Ovary (tissue), 9 donors: Measurements from ENCODE around the gene XPNPEP1. TPM values are rescaled to one million over a fixed set of nuclear protein-coding genes. Genes with fewer than 3 reads are reported as not detected.

Experiments
- DNase-seq, 5 donors: peaks; one replicate each; pipeline ENCODE4 v3.0.0-alpha.2; 2019 to 2020
- H3K27ac ChIP-seq, 2 donors: fragments of 200-600 bp; one replicate each; pipeline versions ENCODE4 v1.5.1 to v1.8.0; 2019 to 2022
- H3K27me3 ChIP-seq: fragments of 200-600 bp; one replicate; pipeline ENCODE4 v1.8.0; 2022
- H3K36me3 ChIP-seq: fragments of 200-600 bp; sonication (generic); one replicate; pipeline ENCODE4 v1.5.1; 2019
- H3K4me1 ChIP-seq: one replicate; pipeline ENCODE4 v1.8.1; 2013; ENCODE audit warnings: mild to moderate bottlenecking, moderate library complexity; ENCODE audit not compliant: insufficient read depth
- H3K4me3 ChIP-seq: fragments of 200-600 bp; sonication (generic); one replicate; pipeline ENCODE4 v1.5.1; 2017
- H3K9me3 ChIP-seq, 2 donors: fragments of 200-600 bp in 1 of 2; sonication (generic) in 1 of 2; one replicate each; pipeline versions ENCODE4 v1.5.1 to v1.8.1; 2013 to 2019; ENCODE audit warnings: mild to moderate bottlenecking in 1 of 2, moderate library complexity in 1 of 2
- EP300 ChIP-seq: sonication (generic); formaldehyde crosslinking; IDR thresholded peaks from one replicate; pipeline ENCODE4 v1.6.1; 2017; ENCODE audit warnings: antibody characterized with exemption
- POLR2A ChIP-seq: fragments of 450-650 bp; IDR thresholded peaks from one replicate; pipeline ENCODE4 v1.6.1; 2017; ENCODE audit warnings: antibody characterized with exemption, mild to moderate bottlenecking, moderate library complexity
- WGBS, 3 donors: extraction: QIAGEN DNeasy Blood & Tissue Kit in 1 of 3; methylation state at CpG; one replicate each; pipeline versions ENCODE4 v1.1.5 to v1.1.7; 2013 to 2017; 5-methylcytosine and 5-hydroxymethylcytosine counted together
- intact Hi-C, 4 donors: fragments of 100-400 bp; cut with DNase I; formaldehyde crosslinking; loops; one replicate each; pipeline versions ENCODE4 v1.11.0 to v1.15.1; 2022 to 2023
- polyA plus RNA-seq, 2 donors: library from polyadenylated mRNA; stranded (reverse); fragments of 200-250 nt in 1 of 2; fragments of 350-450 nt in 1 of 2; fragmentation: Illumina TruSeq in 1 of 2; extraction: RNeasy Lipid Tissue Mini Kit (QIAGEN cat#74804) in 1 of 2; gene quantifications; one replicate each; pipeline ENCODE4 v1.2.3, GENCODE V29; 2013 to 2014
- total RNA-seq, 7 donors: library from RNA; depleted of rRNA in 2 of 7; stranded (reverse); fragments of >200 nt in 2 of 7; fragmentation: NEBNext Ultra II Directional in 3 of 7; extraction: Animal tissue kit (Norgen Biotek cat#: 25700) in 3 of 7; gene quantifications; one replicate each; pipeline versions ENCODE4 v1.1.0 to v1.2.4, GENCODE V29; 2016 to 2023
- TF ChIP-seq, protein P1 (sequence below), 3 donors: fragments of 450-650 bp in 2 of 3; fragments of 200-600 bp in 1 of 3; IDR thresholded peaks; one replicate each; pipeline versions ENCODE4 v1.5.1 to v1.8.0; 2016 to 2022; ENCODE audit warnings: antibody characterized with exemption in 3 of 3, mild to moderate bottlenecking in 1 of 3
- donor health status: DM: no; HTN: no; CAD: no; lungs with moderate emphysema.
- donor health status: DM: no; HTN: no; CAD: no.
- donor health status: Bipolar disorder and iron deficiency.
- donor health status: DM: yes; HTN: yes; CAD: no.
- donor health status: DM: no; HTN: no; CAD: no.
- donor health status: DM: yes; HTN: yes; CAD: no.

XPNPEP1 gene
- total and polyA plus RNA-seq, 9 donors = 27.2 to 70.7 (median 47.1) TPM

DNA sequence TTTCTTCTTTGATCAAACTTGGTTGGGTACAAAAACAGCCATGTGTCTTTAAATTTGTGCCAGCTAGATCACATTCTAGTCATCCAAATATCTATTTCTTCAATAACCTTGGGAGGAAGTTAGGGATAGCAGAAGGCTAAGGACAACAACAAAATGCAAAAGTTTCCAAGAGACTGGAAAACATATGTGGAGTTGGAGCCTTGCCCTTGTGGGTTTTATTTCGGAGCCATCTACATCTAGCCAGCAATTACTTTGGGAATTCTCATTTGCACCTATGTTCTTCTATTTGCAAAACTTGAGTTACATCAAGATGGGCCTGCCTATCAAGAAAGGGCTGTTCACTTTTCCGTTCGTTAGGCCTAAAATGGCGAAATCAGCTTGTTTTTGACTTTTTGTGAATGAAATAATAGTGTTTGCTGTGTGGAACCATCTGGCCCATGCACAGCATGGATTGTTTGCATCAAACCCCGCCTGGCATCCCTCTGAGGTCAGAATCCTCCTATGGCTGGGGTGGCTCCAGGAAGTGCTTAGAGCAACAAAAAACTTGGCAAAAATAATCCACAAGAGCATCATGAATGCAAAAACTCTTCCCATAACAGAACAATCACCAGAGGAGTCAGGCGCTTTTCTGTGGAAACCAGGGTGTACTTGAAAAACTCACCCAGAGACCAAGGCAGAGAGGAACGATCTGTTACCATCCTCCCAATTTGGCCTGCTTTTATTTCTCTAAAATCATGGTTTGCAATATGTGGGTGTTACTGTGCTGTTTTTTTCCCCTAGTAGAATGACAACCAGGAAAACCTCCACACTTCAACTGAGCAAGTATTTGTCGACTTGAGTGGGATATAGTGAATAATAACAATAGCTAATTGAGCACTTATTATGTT lies 36.2 kb upstream of the XPNPEP1 start:
- H3K4me3 ChIP-seq = no peak overlapping the region
- no peaks in the 10 kb centered on the region for H3K36me3 ChIP-seq
- no peaks in the 10 kb centered on the region for H3K9me3 ChIP-seq
- DNase-seq = no peak
- peaks cover 2% of the 10 kb centered on the region for H3K4me1 ChIP-seq
- peak overlapping the region in 1 of 2 donors; percentile 19 for H3K27ac ChIP-seq
- TF ChIP-seq, protein P1, sequence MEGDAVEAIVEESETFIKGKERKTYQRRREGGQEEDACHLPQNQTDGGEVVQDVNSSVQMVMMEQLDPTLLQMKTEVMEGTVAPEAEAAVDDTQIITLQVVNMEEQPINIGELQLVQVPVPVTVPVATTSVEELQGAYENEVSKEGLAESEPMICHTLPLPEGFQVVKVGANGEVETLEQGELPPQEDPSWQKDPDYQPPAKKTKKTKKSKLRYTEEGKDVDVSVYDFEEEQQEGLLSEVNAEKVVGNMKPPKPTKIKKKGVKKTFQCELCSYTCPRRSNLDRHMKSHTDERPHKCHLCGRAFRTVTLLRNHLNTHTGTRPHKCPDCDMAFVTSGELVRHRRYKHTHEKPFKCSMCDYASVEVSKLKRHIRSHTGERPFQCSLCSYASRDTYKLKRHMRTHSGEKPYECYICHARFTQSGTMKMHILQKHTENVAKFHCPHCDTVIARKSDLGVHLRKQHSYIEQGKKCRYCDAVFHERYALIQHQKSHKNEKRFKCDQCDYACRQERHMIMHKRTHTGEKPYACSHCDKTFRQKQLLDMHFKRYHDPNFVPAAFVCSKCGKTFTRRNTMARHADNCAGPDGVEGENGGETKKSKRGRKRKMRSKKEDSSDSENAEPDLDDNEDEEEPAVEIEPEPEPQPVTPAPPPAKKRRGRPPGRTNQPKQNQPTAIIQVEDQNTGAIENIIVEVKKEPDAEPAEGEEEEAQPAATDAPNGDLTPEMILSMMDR (IDR thresholded peaks at IDR 0.05) = no peak
- TF ChIP-seq POLR2A = no peak
- TF ChIP-seq EP300 = no peak
- no peaks in the 10 kb centered on the region for H3K27me3 ChIP-seq
- intact Hi-C loops = loop anchor here in 1 of 4 donors (5.0 kb wide), 1 partner anchor 1928 kb away; no protein-coding TSS in a partner anchor
- 52 to 74% (median 67%) methylated on average over 8 of the region's 8 CpGs for WGBS, 3 donors

DNA sequence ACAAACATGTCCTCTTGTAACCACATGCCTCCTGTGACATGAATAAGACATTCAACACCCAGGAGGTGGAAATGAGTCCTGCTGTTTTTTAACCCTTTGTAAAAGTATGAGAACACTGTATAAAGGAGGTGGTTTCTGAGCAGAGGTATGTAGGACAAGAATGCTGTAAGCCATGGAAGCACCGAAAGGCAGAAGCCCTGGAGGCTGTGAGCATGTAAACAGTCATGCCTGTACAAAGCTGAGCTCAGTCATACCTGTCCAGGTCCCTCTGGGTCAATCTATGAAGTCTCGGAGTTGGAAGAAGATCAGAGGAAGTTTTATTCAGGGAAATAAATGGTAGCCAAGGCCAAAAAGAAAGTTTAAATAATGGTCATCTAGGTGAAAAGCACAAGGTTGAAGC lies 34.7 kb upstream of the XPNPEP1 start:
- Histone ChIP-seq H3K36me3 (no peaks in the 10 kb centered on the region), H3K9me3 (no peaks in the 10 kb centered on the region), H3K27ac (peak overlapping the region in 1 of 2 donors; percentile 19), H3K4me3 (no peak overlapping the region), H3K4me1 (peaks cover 2% of the 10 kb centered on the region), H3K27me3 (no peaks in the 10 kb centered on the region)
- no peak for DNase-seq
- TF ChIP-seq POLR2A (no peak), EP300 (no peak)
- TF ChIP-seq, protein P1 (IDR thresholded peaks at IDR 0.05) = no peak
- WGBS, 3 donors = 89% methylated on average over 2 of the region's 2 CpGs
- intact Hi-C loops = no loop called here

DNA sequence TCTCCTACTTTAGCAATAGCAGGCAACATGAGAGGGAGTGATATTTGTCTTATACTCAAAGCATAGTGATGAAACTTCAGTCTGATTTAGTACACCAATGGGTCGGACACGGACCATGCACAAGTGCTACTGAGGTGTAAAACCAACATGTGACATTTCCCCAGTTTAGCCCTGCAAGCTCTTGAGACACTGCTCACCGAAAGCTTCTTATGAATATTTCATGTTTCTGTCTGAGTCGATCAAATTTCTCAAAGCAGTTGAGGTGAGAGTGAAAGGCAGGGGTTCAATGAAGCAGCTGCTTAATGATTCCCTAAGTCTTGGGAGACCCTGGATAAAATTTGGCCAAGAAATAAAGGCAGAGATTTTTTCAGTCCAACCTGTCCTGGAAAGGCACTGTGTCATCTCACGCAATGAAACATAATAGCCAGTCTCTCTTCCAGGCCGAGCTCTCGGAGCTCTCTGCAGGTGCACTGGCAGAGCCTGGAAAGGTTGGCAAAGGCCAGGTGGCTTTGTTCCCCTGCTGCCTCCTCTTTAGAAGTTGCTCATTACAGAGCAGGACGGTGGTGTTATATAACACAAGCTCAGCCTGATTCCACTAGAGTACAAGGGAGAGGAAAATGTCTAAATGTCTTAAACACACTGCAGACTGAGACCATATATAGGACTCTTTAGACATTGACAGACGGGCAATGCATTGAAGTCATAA lies 33.9 kb upstream of the XPNPEP1 start:
- H3K27ac ChIP-seq = no peak overlapping the region
- DNase-seq = no peak
- H3K27me3 ChIP-seq = no peaks in the 10 kb centered on the region
- H3K4me1 ChIP-seq = peaks cover 2% of the 10 kb centered on the region
- WGBS, 3 donors = 92 to 93% (median 92%) methylated on average over 9 of the region's 9 CpGs
- H3K4me3 ChIP-seq = no peak overlapping the region
- intact Hi-C loops = no loop called here
- H3K9me3 ChIP-seq = no peaks in the 10 kb centered on the region
- H3K36me3 ChIP-seq = no peaks in the 10 kb centered on the region
- no peak for TF ChIP-seq POLR2A
- TF ChIP-seq, protein P1 (IDR thresholded peaks at IDR 0.05) = no peak
- TF ChIP-seq EP300 = no peak

DNA sequence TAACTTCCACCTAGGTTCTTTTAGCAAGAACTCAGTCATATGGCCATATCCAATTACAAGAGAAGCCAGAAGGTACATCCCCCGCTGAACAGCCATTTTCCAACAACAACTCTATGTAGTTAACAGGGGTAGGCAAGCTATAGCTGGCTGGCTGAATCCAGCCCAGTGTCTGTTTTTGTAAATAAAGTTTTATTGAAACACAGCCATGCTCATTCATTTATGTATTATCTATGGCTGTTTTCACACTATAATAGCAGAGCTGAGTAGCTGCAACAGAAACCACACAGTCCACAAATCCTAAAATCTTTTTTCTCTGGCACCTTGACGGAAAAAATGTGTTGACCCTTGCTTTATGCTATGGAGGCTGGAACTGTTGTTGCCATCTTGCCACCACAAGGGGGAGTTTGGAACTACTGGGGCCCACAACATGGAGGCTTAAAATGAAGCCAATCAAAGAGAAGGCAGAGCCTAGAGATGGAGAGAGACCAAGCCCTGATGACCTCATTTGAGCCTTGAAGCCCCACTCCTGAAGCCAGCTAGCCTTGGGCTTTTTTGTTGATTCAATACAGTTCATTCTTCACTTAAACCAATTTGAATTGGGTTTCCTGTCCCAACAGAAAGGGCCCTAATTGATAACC lies 33.3 kb upstream of the XPNPEP1 start:
- no peak for TF ChIP-seq POLR2A
- no peak for TF ChIP-seq EP300
- TF ChIP-seq, protein P1 (IDR thresholded peaks at IDR 0.05) = no peak
- Histone ChIP-seq H3K9me3 (no peaks in the 10 kb centered on the region), H3K27ac (no peak overlapping the region), H3K36me3 (no peaks in the 10 kb centered on the region), H3K4me3 (no peak overlapping the region), H3K4me1 (peaks cover 2% of the 10 kb centered on the region), H3K27me3 (no peaks in the 10 kb centered on the region)
- DNase-seq = no peak
- intact Hi-C loops = no loop called here
- WGBS, 3 donors = 96 to 100% (median 98%) methylated on average over 2 of the region's 2 CpGs
